Measurements from ENCODE around the gene HPCAL1. TPM values are rescaled to one million over a fixed set of nuclear protein-coding genes. Genes with fewer than 3 reads are reported as not detected.
"Not testable (repeated sequence)": the region's sequence is repeated elsewhere in the genome, so short reads cannot be mapped to it uniquely, and the experiment has no call there.

Gene HPCAL1
- total RNA-seq, 1 donor from 2014 or later, result 62.4 TPM

GRCh38 chr2:10452312-10452711 is 149.6 kb downstream of the HPCAL1 start:
- DNase-seq (ENCODE audit: low spot score), result no peak
- peaks cover 5% of the 10 kb centered on the region for H3K27me3 Mint-ChIP-seq (ENCODE audit: insufficient read depth)
- peaks cover 3% of the 10 kb centered on the region for H3K36me3 Mint-ChIP-seq (ENCODE audit: low read depth)
- H3K4me3 Mint-ChIP-seq, result no peak overlapping the region
- no peaks in the 10 kb centered on the region for H3K9me3 Mint-ChIP-seq
- intact Hi-C loops (cut with micrococcal nuclease), result no loop called here
- H3K4me1 Mint-ChIP-seq (ENCODE audit: low read depth), result peaks cover 21% of the 10 kb centered on the region
- H3K27ac Mint-ChIP-seq, result no peak overlapping the region

GRCh38 chr2:10452956-10453904 is 150.5 kb downstream of the HPCAL1 start:
- Mint-ChIP-seq H3K4me1 (ENCODE audit: low read depth) (peaks cover 19% of the 10 kb centered on the region), H3K27me3 (ENCODE audit: insufficient read depth) (peaks cover 12% of the 10 kb centered on the region), H3K4me3 (no peak overlapping the region), H3K27ac (no peak overlapping the region), H3K9me3 (no peaks in the 10 kb centered on the region), H3K36me3 (ENCODE audit: low read depth) (peaks cover 1% of the 10 kb centered on the region)
- no peak for DNase-seq (ENCODE audit: low spot score)
- intact Hi-C loops (cut with micrococcal nuclease), result no loop called here

GRCh38 chr2:10453905-10454298 is 151.2 kb downstream of the HPCAL1 start:
- no peak overlapping the region for H3K27ac Mint-ChIP-seq
- intact Hi-C loops (cut with micrococcal nuclease), result no loop called here
- H3K9me3 Mint-ChIP-seq, result no peaks in the 10 kb centered on the region
- no peak overlapping the region for H3K4me3 Mint-ChIP-seq
- H3K27me3 Mint-ChIP-seq (ENCODE audit: insufficient read depth), result peaks cover 13% of the 10 kb centered on the region
- no peak for DNase-seq (ENCODE audit: low spot score)
- peaks cover 18% of the 10 kb centered on the region for H3K4me1 Mint-ChIP-seq (ENCODE audit: low read depth)
- H3K36me3 Mint-ChIP-seq (ENCODE audit: low read depth), result peaks cover 1% of the 10 kb centered on the region

DNA sequence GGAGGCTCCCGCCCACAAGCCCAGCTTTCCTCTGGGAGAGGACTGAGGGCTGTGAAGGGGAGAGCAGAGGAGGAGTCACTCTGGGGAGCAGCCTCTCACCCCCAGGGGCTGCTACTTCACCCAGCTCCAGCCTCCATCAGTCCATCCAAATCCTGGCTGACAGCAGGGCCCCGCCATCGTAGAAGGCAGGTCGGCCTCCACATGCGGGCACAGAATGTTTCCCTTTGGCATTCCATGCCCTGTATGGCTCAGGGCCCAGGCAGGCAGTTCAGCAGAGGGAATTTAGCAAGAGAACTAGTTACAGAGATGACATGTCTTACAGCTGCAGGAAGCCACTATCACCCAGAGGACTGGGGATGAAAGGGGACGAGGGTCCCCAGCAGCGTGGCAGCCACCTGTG is 151.8 kb downstream of the HPCAL1 start:
- peaks cover 12% of the 10 kb centered on the region for H3K4me1 Mint-ChIP-seq (ENCODE audit: low read depth)
- H3K9me3 Mint-ChIP-seq, result no peaks in the 10 kb centered on the region
- intact Hi-C loops (cut with micrococcal nuclease), result no loop called here
- no peak overlapping the region for H3K27ac Mint-ChIP-seq
- no peaks in the 10 kb centered on the region for H3K36me3 Mint-ChIP-seq (ENCODE audit: low read depth)
- H3K4me3 Mint-ChIP-seq, result no peak overlapping the region
- peaks cover 15% of the 10 kb centered on the region for H3K27me3 Mint-ChIP-seq (ENCODE audit: insufficient read depth)
- DNase-seq (ENCODE audit: low spot score), result no peak

GRCh38 chr2:10457195-10457594 is 154.5 kb downstream of the HPCAL1 start:
- H3K27ac Mint-ChIP-seq; intact Hi-C loops (cut with micrococcal nuclease); H3K36me3 Mint-ChIP-seq (ENCODE audit: low read depth); H3K4me3 Mint-ChIP-seq; H3K9me3 Mint-ChIP-seq; H3K4me1 Mint-ChIP-seq (ENCODE audit: low read depth); DNase-seq (ENCODE audit: low spot score): not testable (repeated sequence)
- peaks cover 24% of the 10 kb centered on the region for H3K27me3 Mint-ChIP-seq (ENCODE audit: insufficient read depth)

DNA sequence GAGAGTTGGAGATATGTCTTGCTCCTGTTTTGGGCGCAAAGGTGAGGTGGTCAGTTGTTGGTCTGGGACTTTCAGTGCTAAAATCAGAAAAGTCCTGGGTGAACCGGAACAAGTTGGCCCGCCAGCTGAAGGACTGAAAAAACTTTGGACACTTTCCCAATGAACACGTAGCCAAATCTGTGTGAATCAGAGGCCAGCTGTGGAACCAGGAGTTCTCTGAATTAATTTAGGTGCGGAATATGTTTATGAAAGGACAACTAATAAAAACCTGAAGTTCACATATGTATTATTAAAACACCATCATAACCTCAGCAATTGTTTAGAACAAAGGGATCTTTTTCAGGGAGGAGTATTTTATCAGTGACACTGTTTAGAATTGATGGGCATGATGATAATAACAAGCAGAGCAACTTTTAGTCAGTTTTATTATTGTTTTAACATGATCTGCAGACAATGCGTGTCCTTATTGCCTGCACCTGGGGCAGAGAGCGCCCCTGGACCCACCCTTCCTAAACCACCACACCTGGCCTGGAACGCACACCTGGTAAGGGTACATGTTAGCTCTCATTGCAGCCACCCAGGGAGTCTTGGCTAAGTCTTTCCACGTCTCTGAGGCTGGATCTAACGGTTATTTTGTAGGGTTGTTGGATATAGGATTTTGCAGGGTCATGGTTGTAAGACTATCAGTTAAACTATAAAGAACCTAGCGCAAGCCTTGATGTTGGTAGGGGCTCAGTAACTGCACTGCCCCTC is 155.3 kb downstream of the HPCAL1 start:
- Mint-ChIP-seq H3K27ac (no peak overlapping the region), H3K27me3 (ENCODE audit: insufficient read depth) (peaks cover 28% of the 10 kb centered on the region), H3K36me3 (ENCODE audit: low read depth) (no peaks in the 10 kb centered on the region), H3K4me1 (ENCODE audit: low read depth) (no peaks in the 10 kb centered on the region), H3K4me3 (no peak overlapping the region), H3K9me3 (no peaks in the 10 kb centered on the region)
- no peak for DNase-seq (ENCODE audit: low spot score)
- intact Hi-C loops (cut with micrococcal nuclease), result no loop called here

DNA sequence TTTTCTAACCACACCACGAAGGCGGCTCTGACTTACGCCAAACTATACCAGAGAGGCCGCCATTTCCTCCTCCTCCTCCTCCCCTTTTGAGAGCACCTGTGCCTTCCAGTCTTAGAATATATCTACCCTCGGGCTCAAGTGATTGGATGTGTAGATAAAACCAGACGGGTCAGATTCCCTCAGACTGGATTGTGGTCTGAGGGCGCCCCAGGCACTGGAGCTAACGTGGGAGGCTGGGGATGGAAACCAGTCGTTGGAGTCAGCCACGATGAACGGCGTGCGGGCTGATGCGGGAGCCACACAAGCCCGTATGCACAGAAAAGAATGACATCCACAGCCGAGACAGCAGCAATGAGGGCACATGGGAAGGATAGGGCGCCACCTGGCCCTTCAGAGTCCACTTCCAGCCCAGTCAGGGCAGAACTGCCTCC is 157.7 kb downstream of the HPCAL1 start:
- no peaks in the 10 kb centered on the region for H3K36me3 Mint-ChIP-seq (ENCODE audit: low read depth)
- no peaks in the 10 kb centered on the region for H3K9me3 Mint-ChIP-seq
- no peaks in the 10 kb centered on the region for H3K4me1 Mint-ChIP-seq (ENCODE audit: low read depth)
- peaks cover 31% of the 10 kb centered on the region for H3K27me3 Mint-ChIP-seq (ENCODE audit: insufficient read depth)
- intact Hi-C loops (cut with micrococcal nuclease), result no loop called here
- DNase-seq (ENCODE audit: low spot score), result no peak
- H3K27ac Mint-ChIP-seq, result no peak overlapping the region
- no peak overlapping the region for H3K4me3 Mint-ChIP-seq

DNA sequence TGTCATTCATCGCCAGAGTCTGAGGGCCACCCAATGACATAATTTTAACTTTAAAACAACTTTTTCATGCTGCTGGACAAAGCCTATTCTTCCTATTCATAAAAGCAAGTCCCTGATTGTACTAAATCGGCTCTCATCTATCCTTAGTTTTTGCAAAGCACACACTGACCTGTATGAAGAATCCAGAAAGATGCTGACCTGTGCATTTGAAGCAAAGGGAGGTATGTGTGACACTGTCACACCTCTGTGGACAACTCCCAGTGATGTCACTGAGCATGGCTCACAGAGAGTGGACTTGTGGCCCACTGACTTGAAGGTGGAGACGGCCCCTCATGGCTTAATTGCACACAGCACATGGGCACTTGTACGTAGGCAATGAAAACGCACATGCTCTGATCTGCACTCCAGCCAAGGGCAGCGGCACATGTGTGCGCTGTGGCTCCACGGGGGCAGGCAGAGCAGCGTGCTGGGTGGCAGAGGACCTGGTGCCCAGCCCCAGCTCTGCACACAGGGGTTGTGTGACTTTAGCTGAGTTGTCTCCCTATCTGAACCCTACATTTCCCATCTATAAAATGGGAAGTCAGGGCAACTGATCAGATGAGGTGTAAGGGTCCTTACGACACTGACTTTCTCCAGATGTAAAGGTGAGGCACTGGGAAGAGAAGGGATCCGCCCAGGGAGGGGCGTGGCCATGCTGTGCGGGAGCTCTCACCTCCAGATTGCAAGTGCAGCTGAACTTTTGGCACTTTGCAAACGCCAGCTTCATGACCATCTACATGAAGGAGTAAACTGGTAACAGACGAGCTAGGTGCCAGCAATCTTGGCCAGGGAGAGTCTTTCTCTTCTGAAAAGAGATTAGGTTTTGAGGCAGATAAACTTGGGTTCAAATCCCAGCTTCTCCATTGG is 159.7 kb downstream of the HPCAL1 start:
- no peak overlapping the region for H3K4me3 Mint-ChIP-seq
- DNase-seq (ENCODE audit: low spot score), result no peak
- no peaks in the 10 kb centered on the region for H3K36me3 Mint-ChIP-seq (ENCODE audit: low read depth)
- intact Hi-C loops (cut with micrococcal nuclease), result no loop called here
- H3K27ac Mint-ChIP-seq, result no peak overlapping the region
- H3K27me3 Mint-ChIP-seq (ENCODE audit: insufficient read depth), result peaks cover 33% of the 10 kb centered on the region
- no peaks in the 10 kb centered on the region for H3K4me1 Mint-ChIP-seq (ENCODE audit: low read depth)
- no peaks in the 10 kb centered on the region for H3K9me3 Mint-ChIP-seq

DNA sequence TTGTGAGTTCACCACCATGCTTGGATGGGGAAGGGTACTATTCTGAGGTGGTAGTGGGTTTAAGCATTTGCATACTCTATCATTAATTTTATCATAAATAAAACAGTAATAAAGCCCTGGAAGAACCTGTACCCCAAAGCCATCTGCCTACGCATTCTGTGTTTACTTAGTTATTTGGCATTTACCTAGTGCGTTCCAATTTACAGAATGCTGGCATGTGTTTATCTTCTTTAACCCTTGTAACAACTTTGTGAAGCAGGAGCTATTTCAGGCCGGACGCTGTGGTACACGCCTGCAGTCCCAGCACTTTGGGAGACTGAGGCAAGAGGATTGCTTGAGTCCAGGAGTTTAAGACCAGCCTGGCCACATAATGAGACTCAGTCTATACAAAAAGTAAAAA is 163.2 kb downstream of the HPCAL1 start:
- H3K27me3 Mint-ChIP-seq (ENCODE audit: insufficient read depth), result peaks cover 16% of the 10 kb centered on the region
- no peaks in the 10 kb centered on the region for H3K36me3 Mint-ChIP-seq (ENCODE audit: low read depth)
- no peak overlapping the region for H3K4me3 Mint-ChIP-seq
- no peaks in the 10 kb centered on the region for H3K4me1 Mint-ChIP-seq (ENCODE audit: low read depth)
- no peaks in the 10 kb centered on the region for H3K9me3 Mint-ChIP-seq
- intact Hi-C loops (cut with micrococcal nuclease), result no loop called here
- DNase-seq (ENCODE audit: low spot score), result no peak
- H3K27ac Mint-ChIP-seq, result no peak overlapping the region

DNA sequence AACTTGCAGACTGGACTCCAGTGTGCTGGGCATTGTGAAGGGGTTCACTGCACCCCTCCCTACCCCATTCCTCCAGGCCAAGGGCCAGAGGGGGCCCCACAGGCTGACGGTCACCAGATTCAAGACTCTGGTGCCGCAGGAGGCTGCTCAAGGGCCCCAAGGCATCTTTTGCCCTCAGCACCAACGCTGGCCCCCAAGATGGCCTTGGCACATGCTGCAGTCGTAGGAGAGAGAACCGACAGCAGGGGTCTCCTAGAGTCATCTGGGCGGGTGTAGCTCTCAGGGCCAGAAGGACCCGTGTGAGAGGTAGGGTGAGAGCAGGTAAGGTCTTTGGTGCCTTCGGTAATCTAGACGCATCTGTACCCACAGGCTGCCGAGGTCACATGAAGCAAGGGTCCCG is 164.1 kb downstream of the HPCAL1 start:
- H3K27ac Mint-ChIP-seq, result no peak overlapping the region
- intact Hi-C loops (cut with micrococcal nuclease), result no loop called here
- H3K27me3 Mint-ChIP-seq (ENCODE audit: insufficient read depth), result peaks cover 13% of the 10 kb centered on the region
- no peak for DNase-seq (ENCODE audit: low spot score)
- H3K36me3 Mint-ChIP-seq (ENCODE audit: low read depth), result no peaks in the 10 kb centered on the region
- no peaks in the 10 kb centered on the region for H3K4me1 Mint-ChIP-seq (ENCODE audit: low read depth)
- H3K4me3 Mint-ChIP-seq, result no peak overlapping the region
- H3K9me3 Mint-ChIP-seq, result no peaks in the 10 kb centered on the region

DNA sequence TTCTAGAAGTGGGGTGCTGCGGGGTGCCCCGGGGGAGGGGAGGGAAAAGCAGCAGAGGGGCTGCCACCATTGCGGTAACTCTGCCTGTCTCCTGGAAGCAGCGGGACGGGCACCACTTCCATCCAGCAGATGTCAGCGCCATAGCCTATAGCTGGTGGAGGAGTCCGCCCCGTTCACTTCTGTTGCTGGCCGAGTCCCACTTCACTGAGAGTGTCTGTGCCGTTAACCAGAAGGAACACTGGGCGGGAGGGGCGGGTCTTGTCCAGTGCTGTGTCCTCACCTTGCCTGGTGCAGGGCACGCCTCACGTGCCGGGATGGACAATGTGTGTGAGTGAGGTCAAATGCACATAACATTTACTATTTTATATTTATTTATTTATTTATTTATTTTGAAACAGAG is 164.7 kb downstream of the HPCAL1 start:
- H3K27ac Mint-ChIP-seq, result no peak overlapping the region
- intact Hi-C loops (cut with micrococcal nuclease), result no loop called here
- no peaks in the 10 kb centered on the region for H3K4me1 Mint-ChIP-seq (ENCODE audit: low read depth)
- no peaks in the 10 kb centered on the region for H3K36me3 Mint-ChIP-seq (ENCODE audit: low read depth)
- H3K4me3 Mint-ChIP-seq, result no peak overlapping the region
- DNase-seq (ENCODE audit: low spot score), result no peak
- peaks cover 12% of the 10 kb centered on the region for H3K27me3 Mint-ChIP-seq (ENCODE audit: insufficient read depth)
- no peaks in the 10 kb centered on the region for H3K9me3 Mint-ChIP-seq

- intact Hi-C loops (cut with micrococcal nuclease), result no loop called here
- Mint-ChIP-seq H3K4me1 (ENCODE audit: low read depth) (no peaks in the 10 kb centered on the region), H3K36me3 (ENCODE audit: low read depth) (no peaks in the 10 kb centered on the region), H3K27me3 (ENCODE audit: insufficient read depth) (peaks cover 11% of the 10 kb centered on the region), H3K27ac (no peak overlapping the region), H3K4me3 (no peak overlapping the region), H3K9me3 (no peaks in the 10 kb centered on the region)
- DNase-seq (ENCODE audit: low spot score), result no peak
These were observed 166.6 kb downstream of the HPCAL1 start for GRCh38 chr2:10469301-10469700.

Data from activated T-helper 1 cell treated with anti-CD3 and anti-CD28 coated beads, Interleukin-12 subunit alpha, Interleukin-12 subunit beta, Interleukin-2, Interleukin-4 antibody, amounts not matched to agents 30 ng/mL and 10 ng/mL and 1 ng/mL, durations not matched to agents 14 hours and 24 hours and 36 hours (primary cell).